ENCODE data around the gene RRP1B.
"Not testable (repeated sequence)": the region's sequence is repeated elsewhere in the genome, so short reads cannot be mapped to it uniquely, and the experiment has no call there.

The RRP1B gene

DNA sequence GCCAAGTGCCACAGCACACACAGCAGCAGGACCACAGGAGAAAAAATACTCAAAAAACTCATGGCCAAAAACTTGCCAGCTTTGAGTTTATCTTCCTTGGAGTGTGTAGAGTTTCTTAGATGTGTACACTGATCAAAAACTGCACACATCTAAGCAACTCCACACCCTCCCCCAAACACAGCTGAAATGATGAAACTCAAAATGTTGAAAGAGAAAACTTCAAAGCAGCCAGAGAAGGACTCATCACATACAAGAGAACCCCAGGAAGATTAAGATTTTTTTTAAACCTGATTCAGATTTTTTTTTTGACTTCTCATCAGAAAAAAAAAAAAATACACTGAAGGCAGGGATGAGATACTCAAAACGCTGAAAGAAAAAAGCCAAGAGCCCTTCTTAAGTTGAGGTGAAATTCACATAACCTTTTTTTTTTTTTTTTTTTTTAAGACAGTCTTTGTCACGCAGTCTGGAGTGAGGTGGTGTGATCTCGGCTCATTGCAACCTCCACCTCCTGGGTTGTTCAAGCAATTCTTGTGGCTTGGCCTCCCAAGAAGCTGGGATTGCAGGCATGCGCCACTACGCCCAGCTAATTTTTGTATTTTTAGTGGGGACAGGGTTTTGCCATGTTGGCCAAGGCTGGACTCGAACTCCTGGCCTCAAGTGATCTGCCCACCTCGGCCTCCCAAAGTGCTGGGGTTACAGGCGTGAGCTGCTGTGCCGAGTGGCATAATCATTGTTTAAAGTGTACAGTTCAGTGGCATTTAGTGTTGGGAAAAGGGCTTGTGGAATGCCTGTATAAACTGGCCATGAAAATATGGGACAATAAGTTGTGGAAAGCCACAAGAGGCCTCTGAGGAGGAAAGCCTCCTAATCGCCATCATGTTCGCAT, 38.6 kb downstream of the RRP1B start:
- in situ Hi-C loops (cut with MboI; ENCODE audit: low sequenced_read_pairs): no loop called here

DNA sequence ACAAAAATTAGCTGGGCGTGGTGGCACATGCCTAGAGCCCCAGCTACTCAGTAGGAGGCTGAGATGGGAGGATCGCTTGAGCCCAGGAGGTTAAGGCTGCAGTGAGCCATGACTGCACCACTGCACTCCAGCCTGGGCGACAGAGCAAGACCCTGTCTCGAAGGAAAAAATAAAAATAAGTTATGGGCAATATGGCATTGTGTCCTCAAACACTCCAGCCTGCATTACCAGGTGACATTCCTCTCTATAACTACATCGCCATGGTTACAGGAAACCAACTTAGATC, 40.1 kb downstream of the RRP1B start:
- in situ Hi-C loops (cut with MboI; ENCODE audit: low sequenced_read_pairs): not testable (repeated sequence)

DNA sequence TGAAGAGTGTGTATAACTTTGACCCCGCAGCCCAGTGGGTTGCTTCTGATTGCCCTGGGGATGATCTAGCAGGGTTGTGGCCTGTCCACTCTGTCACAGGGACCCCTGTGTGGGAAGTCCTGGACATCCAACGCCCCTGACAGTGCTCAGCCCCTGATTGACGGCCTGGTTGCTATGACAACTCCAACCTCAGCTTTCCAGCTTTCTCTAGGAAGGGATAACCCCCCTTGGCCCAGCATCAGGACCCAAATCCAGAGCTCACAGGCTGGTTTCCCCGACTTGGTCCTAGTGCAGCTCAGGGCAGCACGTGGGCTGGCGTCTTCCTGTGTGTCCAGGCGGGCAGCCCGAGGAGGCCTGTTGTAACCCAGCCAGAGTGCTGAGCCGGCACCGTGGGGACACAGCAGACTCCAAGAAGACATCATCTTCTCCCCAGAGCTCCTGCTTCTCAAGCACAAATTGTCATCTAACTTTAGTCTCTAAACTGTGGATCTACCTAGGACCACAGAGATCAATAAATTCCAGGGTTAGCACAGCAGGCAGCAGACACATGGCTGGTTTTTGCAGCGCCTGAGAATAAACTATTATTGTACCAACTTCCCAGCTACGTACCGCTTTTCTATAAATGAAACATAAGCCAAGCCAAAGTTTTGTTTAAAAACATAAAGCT, 40.7 kb downstream of the RRP1B start:
- in situ Hi-C loops (cut with MboI; ENCODE audit: low sequenced_read_pairs): no loop called here

DNA sequence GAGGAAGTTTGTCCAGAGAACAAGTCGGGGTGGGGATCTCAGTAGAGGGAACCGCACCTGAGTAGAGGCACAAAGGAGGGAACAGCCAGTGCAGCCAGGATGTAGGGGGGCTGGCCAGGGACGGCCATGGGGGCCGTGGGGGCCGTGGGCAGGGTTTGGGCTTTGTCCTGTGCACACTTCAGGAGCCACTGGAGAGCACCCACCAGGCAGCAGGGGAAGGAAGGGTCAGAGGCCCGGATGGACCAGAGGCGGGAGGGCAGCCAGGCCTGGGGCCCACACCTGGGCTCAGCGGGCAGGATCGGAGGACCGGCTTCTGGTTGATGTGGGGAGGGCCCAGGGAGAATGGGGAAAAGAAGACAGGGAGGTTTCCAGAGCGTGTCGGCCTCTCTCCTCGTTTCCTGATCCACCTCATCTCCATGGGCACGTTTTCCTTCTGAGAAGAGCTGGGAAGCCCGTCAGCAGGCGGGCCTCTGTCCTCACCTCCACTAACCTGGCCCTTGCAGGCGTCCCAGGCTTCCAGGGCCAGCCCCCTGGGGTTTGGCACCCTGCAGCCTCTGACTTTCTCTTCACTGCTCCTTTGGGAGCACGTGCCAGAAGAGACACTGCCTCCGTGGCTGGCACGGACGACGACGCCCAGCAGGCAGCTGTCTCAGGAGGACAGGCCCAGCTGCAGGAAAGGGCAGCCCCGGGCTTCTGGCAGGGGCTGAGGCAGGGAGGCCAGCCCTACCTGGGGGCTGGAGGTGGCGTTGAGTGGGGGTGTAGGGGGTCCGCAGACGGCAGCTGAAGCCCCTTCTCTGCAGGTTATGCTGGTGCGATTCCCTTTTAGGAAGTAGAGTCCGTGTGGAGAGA, 42.8 kb downstream of the RRP1B start:
- in situ Hi-C loops (cut with MboI; ENCODE audit: low sequenced_read_pairs): no loop called here

DNA sequence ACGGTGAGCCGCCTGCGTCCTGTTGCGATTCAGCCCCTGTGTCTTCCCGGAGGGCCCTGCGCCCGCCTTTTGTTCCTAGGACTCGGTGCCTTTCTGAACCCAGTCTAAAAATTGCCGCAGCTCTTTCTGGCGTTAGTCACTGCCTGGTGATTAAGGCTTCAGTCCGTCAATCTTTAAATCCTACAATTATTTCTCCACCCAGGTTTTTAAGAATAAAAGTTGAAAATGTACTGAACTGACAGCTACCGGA, 43.4 kb downstream of the RRP1B start:
- in situ Hi-C loops (cut with MboI; ENCODE audit: low sequenced_read_pairs): no loop called here

DNA sequence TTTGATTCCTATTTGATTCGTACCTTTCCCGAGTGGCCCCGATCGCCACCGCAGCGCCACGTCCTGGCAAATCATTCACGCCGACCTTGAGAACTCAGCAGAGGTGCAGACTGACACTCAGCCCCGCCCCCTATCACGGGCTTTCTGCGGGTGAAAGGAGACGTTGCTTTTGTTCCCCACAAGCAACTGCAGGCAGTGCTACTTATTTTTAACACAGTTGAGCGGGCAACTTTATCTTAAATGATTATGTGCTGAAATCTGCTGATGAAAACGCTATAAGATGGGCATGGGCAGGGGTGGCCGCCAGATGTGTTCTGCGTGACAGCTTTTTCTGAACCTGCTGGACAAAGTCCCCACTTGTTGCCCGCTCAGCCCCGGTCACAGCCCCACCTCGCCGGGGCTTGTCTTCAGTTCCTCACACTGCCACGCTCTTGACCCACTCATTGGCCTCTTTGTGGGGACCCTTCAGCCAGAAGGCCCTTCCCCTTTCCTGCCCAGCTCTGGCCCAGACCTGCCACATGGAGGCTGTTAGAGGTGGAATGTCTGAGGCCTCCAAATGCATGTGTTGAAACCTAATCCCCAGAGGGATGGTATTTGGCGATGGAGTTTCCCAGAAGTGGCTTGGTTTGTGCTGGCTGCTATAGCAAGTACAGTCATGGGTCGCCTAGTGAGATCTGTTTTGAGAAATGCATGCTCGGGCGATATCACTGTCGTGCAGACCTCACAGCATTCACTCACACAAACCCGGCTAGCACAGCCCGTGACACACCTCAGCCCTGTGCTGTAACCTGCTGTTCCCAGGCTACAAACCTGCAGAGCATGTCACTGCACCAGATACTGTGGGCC, 43.9 kb downstream of the RRP1B start:
- in situ Hi-C loops (cut with MboI; ENCODE audit: low sequenced_read_pairs): no loop called here

DNA sequence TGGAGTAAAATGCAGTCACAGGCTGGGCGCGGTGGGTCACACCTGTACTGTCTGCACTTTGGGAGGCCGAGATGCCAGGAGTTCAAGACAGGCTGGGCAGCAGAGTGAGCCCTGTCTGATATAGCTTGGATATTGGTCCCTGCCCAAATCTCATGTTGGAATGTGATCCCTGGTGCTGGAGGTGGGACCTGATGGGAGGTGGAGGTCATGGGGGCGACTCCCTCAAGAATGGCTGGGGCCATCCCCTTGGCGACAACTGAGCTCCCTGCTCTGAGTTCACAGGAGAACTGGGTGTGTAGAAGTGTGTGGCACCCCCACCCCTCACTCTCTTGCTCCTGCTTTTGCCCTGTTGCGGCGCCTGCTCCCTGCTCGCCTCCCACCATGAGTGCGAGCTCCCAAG, 48.1 kb downstream of the RRP1B start:
- in situ Hi-C loops (cut with MboI; ENCODE audit: low sequenced_read_pairs): no loop called here

DNA sequence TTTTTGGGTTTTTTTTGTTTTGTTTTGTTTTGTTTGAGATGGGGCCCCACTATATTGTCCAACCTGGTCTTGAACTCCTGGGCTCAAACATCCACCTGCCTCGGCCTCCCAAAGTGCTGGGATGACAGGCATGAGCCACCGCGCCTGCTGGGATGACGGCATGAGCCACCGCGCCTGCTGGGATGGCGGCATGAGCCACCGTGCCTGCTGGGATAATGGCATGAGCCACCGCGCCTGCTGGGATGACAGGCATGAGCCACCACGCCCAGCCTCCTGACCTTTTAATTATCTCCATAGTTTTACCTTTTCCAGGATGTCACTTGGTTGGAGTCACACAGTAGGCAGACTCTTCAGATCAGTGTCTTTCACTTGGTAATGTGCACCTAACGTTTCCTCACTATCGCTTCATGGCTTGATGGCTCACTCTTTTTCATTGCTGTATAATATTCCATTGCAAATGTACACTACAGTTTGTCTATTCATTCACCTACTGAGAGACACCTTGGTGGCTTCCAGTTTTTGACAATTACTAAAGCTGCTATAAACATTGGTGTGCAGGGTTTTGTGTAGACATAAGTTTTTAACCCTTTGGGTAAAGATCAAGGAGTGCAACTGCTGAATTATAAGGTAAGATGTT, 49.5 kb downstream of the RRP1B start:
- in situ Hi-C loops (cut with MboI; ENCODE audit: low sequenced_read_pairs): no loop called here

DNA sequence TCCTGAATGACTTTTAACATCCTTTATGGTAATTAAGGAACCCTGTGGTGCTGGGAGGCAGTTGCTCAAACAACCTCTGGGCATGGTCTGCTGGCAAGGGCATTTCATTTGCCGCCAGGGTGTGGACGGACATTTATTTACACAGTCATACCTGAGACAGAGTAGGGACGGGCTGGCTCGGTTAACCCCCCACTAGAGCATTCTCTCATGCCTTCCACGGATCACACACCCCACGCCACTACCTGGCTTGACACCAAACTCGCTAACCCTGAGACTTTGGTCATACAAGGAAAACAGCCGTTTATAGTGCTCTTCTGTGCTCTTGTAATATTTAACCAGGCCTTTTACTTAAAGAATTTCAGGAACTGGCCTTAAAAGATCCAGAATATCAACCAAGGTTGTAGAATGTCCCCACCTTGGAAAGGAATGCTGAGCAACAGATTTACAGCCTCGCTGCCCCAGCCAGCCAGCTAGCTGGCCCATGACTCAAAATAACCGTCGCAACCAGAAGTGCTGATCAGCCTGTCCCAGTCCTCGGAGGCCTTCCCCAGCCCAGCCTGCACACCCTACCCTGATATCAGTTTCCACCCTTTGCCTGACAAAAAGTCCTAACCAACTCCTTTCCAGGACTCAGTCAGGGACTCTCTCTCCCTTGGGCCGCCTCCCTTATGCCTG, 53.0 kb downstream of the RRP1B start:
- in situ Hi-C loops (cut with MboI; ENCODE audit: low sequenced_read_pairs): no loop called here

DNA sequence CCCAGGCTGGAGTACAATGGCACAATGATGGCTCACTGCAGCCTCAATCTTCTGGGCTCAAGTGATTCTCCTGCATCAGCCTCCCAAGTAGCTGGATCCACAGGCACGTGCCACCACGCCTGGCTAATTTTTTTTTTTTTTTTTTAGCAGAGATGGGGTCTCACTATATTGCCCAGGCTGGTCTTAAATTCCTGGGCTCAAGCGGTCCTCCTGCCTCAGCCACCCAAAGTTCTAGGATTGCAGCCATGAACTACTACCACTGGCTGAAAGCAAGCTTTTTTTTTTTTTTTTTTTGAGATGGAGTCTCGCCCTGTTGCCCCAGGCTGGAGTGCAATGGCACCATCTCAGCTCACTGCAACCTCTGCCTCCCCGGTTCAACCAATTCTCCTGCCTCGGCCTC, 53.8 kb downstream of the RRP1B start:
- in situ Hi-C loops (cut with MboI; ENCODE audit: low sequenced_read_pairs): not testable (repeated sequence)

DNA sequence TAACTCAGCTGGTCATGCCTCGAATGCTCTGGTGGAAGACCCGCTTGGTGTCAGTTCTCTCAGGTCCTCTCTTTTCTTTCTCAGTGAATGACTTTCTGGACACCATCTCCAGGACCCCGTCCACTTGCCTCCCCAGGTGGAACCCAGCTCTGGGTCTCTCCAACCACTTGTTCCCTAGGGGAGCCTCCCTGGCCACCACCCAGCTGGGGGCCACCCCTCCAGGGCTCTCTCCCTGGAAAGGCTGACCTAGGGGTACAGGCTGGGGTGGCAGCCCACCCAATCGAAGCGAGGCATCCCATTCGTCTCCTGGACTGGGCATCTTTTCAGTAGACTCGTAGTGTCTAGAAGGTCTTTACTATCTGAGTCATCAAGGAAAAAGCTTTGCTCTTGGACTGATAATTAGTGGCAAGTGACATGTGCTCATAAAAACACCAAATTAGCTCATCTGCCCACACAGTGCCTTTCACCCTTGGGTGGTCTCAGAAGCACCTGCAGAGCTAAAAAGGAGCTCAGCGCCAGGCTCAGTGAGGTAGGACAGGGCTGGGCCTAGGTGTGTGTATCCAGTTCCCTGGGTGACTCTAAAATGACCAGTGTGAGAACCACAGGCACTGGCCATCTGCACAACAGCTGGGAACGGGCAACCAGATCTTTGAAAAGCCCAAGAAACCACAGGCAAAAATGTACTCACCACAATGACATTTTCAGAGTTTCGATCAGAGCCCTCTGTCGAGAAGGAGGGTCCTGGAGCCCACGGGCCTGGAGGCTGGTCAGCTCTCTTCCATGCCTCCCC, 57.2 kb downstream of the RRP1B start:
- in situ Hi-C loops (cut with MboI; ENCODE audit: low sequenced_read_pairs): no loop called here

DNA sequence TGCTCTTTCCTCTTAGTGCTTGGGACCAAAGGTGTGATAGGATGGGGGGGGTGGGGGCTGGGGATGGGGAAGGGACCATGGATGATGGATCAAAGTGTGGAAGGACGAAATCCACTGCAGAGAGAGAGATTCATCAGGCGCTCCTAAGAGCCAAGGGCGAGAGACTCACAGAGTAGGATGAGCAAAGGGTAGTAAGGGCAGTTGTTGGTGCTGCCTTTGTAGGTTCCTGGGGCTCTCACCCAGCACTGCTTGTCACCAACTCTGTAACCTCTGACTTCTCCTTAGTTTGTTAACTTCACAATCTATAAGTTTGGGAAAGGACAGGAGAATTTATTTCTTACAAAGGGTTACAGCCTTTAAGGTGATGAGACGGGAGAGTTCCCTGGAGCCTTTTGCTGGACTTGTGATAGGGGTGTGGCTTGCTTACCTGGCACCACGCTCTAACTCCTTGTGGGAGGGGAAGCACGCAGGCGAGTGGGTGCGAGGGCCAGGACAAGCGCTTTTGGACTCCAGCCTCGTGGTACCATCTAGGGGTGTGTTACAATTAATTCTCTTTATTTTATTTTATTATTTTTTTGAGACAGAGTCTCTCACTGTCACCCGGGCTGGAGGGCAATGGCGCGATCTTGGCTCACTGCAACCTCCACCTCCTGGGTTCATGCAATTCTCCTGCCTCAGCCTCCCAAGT, 58.0 kb downstream of the RRP1B start:
- in situ Hi-C loops (cut with MboI; ENCODE audit: low sequenced_read_pairs): no loop called here

DNA sequence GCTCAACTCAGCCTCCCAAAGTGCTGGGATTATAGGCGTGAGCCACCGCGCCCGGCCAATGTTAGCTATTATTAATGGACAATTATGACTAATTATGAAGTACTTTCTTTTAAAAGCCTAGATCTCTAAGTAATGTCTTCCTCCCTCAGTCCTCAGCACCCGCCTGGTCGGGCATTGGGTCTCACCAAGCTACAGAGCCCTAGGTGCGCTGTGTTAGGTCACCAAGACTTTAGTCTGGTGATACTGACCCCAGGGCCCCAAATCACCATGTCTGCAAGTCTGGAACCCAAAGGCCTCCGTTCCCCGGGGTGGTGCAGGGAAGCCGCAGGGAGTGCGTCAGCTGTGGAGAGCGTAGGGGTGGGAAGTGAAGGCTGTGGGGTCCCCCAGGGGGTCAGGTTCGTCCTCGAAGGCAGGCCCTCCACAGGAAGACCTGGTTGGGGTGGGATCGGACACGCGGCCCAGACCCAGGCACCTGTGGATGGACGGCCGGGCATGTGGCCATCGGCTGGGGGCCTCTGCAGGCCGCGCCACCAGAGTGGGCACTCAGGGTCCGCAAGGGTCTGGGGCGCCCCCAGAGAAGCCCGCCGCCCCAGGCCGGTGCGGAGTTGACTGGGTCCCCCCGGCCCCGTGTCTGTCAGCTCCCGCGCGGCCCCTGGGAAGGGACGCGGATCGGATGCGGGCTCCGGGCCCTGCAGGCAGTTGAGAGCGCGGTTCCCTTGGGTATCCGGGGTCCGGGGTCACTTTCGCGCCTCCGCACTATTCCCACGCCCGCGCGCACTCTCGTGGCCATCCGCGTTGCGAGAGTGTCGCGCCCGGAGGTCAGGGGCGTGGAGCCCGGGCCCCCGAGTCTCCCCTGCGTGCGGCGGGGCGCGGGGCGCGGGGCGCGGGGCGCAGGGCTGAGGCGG, 58.9 kb downstream of the RRP1B start:
- in situ Hi-C loops (cut with MboI; ENCODE audit: low sequenced_read_pairs): no loop called here

DNA sequence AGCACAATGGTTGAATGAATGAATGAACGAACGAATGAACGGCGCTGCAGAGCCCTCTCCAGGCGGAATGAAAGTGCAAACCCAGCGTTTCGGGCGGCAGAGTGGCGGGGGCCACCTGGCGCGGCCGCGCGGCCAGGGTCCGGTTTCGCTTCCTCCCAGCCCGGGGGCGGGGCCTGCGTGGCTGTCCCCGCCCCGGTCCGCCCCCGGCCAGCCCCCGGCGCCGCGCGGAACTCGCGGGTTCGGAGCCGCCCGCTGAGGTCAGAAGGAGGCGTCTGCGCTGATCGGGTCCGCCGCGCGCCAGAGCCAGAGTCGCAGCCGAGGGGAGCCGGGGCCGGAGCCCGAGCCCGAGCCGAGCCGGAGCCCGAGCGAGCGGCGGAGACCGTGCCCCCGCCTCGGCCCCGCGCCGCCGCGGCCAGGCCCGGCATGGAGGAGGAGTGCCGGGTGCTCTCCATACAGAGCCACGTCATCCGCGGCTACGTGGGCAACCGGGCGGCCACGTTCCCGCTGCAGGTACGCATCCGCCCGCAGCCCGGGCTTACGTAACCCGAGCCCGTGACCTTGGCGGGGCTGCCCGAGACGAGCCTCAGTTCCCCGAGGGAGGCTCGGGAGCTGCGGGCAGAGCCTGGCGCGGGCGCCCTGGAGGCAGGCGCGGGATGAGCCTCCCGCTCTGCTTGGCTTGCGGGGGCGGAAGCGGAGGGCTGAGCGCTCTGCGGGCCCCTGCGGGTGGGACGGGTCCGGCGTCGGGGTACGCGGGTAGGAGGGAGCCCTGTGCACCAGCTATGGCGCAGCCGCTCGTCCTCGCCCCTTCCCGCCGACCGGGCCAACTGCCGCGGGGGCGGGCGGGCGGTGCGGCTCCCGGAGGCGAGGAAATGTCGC, 59.8 kb downstream of the RRP1B start, which contains the start of gene PDXK:
TSS of gene PDXK (plus strand) at position 258 of the 876 bp plus-strand sequence. CDS start at position 424, 166 bp downstream.
- in situ Hi-C loops (cut with MboI; ENCODE audit: low sequenced_read_pairs): no loop called here

DNA sequence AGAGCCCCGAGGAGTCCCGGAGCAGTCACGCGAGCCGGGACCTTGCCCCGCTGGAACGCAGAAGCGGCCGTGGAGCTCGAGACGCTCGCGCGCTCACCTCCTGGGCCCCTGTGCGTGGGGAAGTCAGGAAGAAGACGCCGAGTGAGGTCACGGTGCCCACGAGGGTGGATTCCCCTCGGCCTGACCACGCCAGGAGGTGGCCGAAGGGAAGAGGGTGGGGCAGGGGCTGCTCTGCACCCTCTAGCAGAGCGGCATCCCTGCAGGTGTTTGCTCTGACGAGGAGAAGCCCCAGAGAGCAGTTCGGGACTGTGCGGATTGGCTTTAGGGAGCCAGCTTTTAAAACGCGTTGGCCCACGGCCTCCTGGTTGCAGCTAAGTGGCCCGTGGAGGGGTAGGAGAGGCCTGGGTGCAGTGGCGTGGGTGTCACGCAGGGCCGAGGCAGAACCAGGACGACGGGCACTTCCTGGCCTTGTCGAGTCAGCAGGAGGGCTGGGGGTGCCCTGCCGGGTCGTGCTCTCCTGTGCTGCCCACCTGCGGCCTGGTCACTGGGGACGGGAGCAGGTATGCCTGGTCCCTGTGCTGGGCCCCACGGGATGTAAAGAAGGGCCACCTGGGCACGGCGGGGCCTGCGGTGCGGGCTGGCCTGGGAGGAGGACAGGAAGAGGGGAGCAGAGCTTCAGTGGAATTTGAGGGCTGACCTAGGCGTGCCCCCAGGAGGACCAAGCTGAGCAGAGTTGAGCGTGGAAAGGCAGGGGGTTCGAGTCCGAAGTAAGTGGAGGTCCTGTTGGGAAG, 60.6 kb downstream of the RRP1B start:
- in situ Hi-C loops (cut with MboI; ENCODE audit: low sequenced_read_pairs): no loop called here

Data from hTERT RPE-1 (cell line).